Heart right ventricle (tissue), 16 donors: ENCODE results near the gene PNMA6E. TPM values are rescaled to one million over a fixed set of nuclear protein-coding genes. Genes with fewer than 3 reads are reported as not detected.

Experiments
- ATAC-seq, 8 donors: fragments of 200-7000 bp; cut with Tn5 transposase; one replicate each; pipeline ENCODE4 v1.9.1; 2020; ENCODE audit warnings: mild to moderate bottlenecking in 8 of 8, moderate library complexity in 8 of 8, moderate number of reproducible peaks in 1 of 8
- DNase-seq, 2 donors: peaks; one replicate each; pipeline ENCODE4 v3.0.0-alpha.2; 2020
- H3K27ac ChIP-seq, 10 donors: fragments of 200-600 bp; sonication (generic) in 2 of 10; one replicate each; pipeline versions ENCODE4 v1.5.0 to v1.8.0; 2020 to 2022; ENCODE audit warnings: mild to moderate bottlenecking in 3 of 10
- H3K27me3 ChIP-seq, 7 donors: fragments of 200-600 bp; one replicate each; pipeline ENCODE4 v1.8.0; 2021 to 2022; ENCODE audit warnings: mild to moderate bottlenecking in 2 of 7
- H3K36me3 ChIP-seq, 9 donors: fragments of 200-600 bp; sonication (generic) in 1 of 9; one replicate each; pipeline versions ENCODE4 v1.5.0 to v1.8.0; 2020 to 2022; ENCODE audit warnings: mild to moderate bottlenecking in 2 of 9
- H3K4me1 ChIP-seq, 9 donors: fragments of 200-600 bp; sonication (generic) in 1 of 9; one replicate each; pipeline versions ENCODE4 v1.5.0 to v1.8.0; 2020 to 2022; ENCODE audit warnings: mild to moderate bottlenecking in 4 of 9
- H3K4me3 ChIP-seq, 10 donors: fragments of 200-600 bp; sonication (generic) in 2 of 10; one replicate each; pipeline versions ENCODE4 v1.5.0 to v1.8.0; 2020 to 2022; ENCODE audit warnings: mild to moderate bottlenecking in 7 of 10, moderate library complexity in 2 of 10
- H3K9me3 ChIP-seq, 11 donors: fragments of 200-600 bp in 10 of 11; sonication (generic) in 2 of 11; one replicate each; pipeline versions ENCODE4 v1.5.0 to v1.8.0; 2013 to 2022; ENCODE audit warnings: mild to moderate bottlenecking in 2 of 11, control low read depth in 1 of 11, moderate library complexity in 1 of 11
- WGBS, 2 donors: extraction: QIAGEN DNeasy Blood & Tissue Kit; methylation state at CpG; one replicate each; pipeline ENCODE4 v1.1.7; 2013; ENCODE audit warnings: inconsistent platforms in 1 of 2; 5-methylcytosine and 5-hydroxymethylcytosine counted together
- intact Hi-C, 10 donors: fragments of 100-400 bp; cut with DNase I; formaldehyde crosslinking; loops; one replicate each; pipeline versions ENCODE4 v1.11.1 to v1.14.2; 2022
- polyA plus RNA-seq, 2 donors: library from polyadenylated mRNA; stranded (reverse); fragments of 200-250 nt; gene quantifications; one replicate each; pipeline ENCODE4 v1.2.3, GENCODE V29; 2013
- total RNA-seq, 10 donors: library from RNA; stranded (reverse); fragmentation: NEBNext Ultra II Directional in 3 of 10; extraction: Animal tissue kit (Norgen Biotek cat#: 25700) in 3 of 10; gene quantifications; one replicate each; pipeline versions ENCODE4 v1.2.1 to v1.2.4, GENCODE V29; 2021 to 2023
- TF ChIP-seq, protein P1 (sequence below), 9 donors: fragments of 200-600 bp; sonication (generic) in 2 of 9; IDR thresholded peaks; one replicate each; pipeline versions ENCODE4 v1.5.0 to v1.8.0; 2021 to 2022; ENCODE audit warnings: antibody characterized with exemption in 9 of 9, mild to moderate bottlenecking in 5 of 9, moderate library complexity in 1 of 9
- donor health status: Arrhythmogenic right ventricular cardiomyopathy.
- donor health status: ischemic (EF 13 %, LVEDD 7.1; RV severe dilation, severe dysfunction).
- donor health status: healthy with polysubstance abuse.
- donor health status: DM: no; HTN: yes; CAD: no.
- donor health status: DM: no; HTN: no; CAD: no.
- donor health status: ischemic (EF 25% LVEDD 6.9; RV normal size, moderate dysfunction).
- donor health status: ischemic (EF 25% LVEDD 5.7; RV mildly dilated, moderate dysfunction).
- donor health status: healthy.
- donor health status: DM: yes; HTN: yes; CAD: no.
- donor health status: Ischemic cardiomyopathy.
- donor health status: ischemic (EF 35%, LVEDD 5.7; RV mildly dilated, moderate dysfunction).
- donor health status: nonischemic (EF 11% LVEDD 7.7; RV severe dilation, severe dysfunction).
- donor health status: DM: yes; HTN: yes; CAD: no.
- donor health status: PGD.
- donor health status: ischemic (EF 29% LVEDD 5.4; RV normal size, mild dysfunction).
- donor health status: nonischemic (EF 23%, LVEDD 6.1; RV moderate dilation, normal function).

PNMA6E gene
- total and polyA plus RNA-seq, 12 donors = not detected

DNA sequence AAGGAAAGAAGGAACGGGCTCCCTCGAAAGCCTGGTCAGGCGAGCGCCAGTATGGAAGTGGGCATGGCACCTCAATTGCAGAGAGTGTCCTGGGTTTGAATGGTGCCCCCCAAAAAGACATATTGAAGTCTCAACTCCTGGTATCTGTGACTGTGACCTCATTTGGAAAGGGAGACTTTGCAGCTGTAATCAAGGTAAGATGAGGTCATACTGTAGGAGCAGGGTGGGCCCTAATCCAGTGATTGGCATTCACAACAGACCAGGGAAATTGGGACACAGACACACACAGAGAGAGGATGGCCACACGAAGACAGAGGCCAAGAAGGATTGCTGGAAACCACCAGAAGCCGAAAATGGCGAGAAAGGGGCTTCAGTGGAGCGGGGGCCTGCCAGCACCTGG, 16.5 kb upstream of the PNMA6E start:
- H3K4me1 ChIP-seq = peaks cover 0 to 8% (median 0%) of the 10 kb centered on the region in 9 donors
- intact Hi-C loops = no loop called here
- H3K4me3 ChIP-seq = no peak overlapping the region
- ATAC-seq (no peak), DNase-seq (no peak)
- no peak overlapping the region for H3K27ac ChIP-seq
- TF ChIP-seq, protein P1, sequence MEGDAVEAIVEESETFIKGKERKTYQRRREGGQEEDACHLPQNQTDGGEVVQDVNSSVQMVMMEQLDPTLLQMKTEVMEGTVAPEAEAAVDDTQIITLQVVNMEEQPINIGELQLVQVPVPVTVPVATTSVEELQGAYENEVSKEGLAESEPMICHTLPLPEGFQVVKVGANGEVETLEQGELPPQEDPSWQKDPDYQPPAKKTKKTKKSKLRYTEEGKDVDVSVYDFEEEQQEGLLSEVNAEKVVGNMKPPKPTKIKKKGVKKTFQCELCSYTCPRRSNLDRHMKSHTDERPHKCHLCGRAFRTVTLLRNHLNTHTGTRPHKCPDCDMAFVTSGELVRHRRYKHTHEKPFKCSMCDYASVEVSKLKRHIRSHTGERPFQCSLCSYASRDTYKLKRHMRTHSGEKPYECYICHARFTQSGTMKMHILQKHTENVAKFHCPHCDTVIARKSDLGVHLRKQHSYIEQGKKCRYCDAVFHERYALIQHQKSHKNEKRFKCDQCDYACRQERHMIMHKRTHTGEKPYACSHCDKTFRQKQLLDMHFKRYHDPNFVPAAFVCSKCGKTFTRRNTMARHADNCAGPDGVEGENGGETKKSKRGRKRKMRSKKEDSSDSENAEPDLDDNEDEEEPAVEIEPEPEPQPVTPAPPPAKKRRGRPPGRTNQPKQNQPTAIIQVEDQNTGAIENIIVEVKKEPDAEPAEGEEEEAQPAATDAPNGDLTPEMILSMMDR (IDR thresholded peaks at IDR 0.05) = no peak
- H3K27me3 ChIP-seq = peaks cover 0 to 12% (median 0%) of the 10 kb centered on the region in 7 donors
- 94 to 95% methylated on average over 8 of the region's 8 CpGs for WGBS, 2 donors
- no peaks in the 10 kb centered on the region for H3K9me3 ChIP-seq
- no peaks in the 10 kb centered on the region for H3K36me3 ChIP-seq

GRCh38 chrX:153416781-153417450, 15.8 kb upstream of the PNMA6E start:
- Histone ChIP-seq H3K4me1 (peaks cover 0 to 14% (median 0%) of the 10 kb centered on the region in 9 donors), H3K36me3 (no peaks in the 10 kb centered on the region), H3K4me3 (no peak overlapping the region), H3K27me3 (peaks cover 0 to 18% (median 0%) of the 10 kb centered on the region in 7 donors), H3K27ac (peak overlapping the region in 1 of 10 donors; percentile 33), H3K9me3 (no peaks in the 10 kb centered on the region)
- WGBS, 2 donors = 33 to 43% methylated on average over 12 of the region's 12 CpGs
- DNase-seq (no peak), ATAC-seq (peak in 3 of 8 donors; percentile 7 to 27 (median 11))
- intact Hi-C loops = no loop called here
- TF ChIP-seq, protein P1 (IDR thresholded peaks at IDR 0.05) = no peak

DNA sequence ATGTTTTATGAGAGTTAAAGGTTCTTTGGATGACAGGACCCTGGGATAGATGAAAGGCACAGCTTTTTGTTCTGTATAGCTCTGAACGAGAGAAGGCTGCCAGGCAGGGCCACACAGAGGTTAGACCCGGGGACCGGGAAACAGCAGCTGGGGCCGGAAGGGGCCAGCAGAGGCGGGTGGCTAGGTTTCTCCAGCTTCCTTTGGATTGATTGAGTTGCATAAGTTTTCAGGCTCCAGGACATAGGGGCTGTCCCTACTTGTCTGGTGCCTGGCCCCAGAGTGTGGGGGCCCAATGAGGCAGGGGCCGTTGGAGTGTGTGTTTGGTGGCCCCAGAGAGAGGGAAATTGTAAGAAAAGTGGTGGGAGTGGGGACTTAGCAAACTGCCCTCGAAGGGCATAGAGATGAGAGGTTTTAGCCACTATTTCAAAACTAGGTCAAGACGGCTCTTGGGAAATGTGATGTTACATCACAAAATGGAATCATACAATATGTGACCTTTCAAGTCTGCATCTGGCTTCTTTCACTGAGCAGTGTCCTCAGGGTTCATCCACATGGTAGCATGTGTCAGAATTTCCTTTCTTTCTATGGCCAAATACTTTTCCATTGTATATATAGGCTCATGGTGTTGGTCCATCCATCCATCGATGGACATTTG, 13.8 kb upstream of the PNMA6E start:
- WGBS, 2 donors = 55 to 73% methylated on average over 9 of the region's 9 CpGs
- DNase-seq = peak in 1 of 2 donors; percentile 35
- H3K36me3 ChIP-seq = no peaks in the 10 kb centered on the region
- intact Hi-C loops = no loop called here
- no peak overlapping the region for H3K4me3 ChIP-seq
- TF ChIP-seq, protein P1 (IDR thresholded peaks at IDR 0.05) = no peak
- peaks cover 0 to 17% (median 0%) of the 10 kb centered on the region in 9 donors for H3K4me1 ChIP-seq
- no peaks in the 10 kb centered on the region for H3K9me3 ChIP-seq
- H3K27ac ChIP-seq = peak overlapping the region in 4 of 10 donors; percentile 4 to 44 (median 20)
- ATAC-seq = peak in 6 of 8 donors; percentile 29 to 65 (median 50)
- H3K27me3 ChIP-seq = peaks cover 0 to 18% (median 0%) of the 10 kb centered on the region in 7 donors

DNA sequence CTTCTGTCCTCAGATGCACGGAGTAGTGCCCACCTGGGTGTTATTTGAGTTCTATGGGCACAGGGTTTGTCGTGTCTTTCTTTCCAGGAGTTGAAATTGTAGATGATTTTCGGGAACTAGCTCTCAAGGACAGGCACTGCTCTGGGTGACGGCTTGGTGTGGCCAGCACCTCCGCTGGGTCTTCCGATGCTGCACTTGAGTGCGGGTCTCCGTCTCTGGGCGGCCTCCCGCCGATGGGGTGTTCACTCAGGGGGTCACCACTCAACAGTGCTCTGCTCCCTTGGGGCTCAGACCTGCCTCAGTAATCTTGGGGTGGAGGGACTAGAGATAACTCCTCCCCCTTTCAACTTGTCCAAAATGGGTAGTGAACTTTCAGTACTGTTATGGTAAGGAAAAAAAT, 12.6 kb upstream of the PNMA6E start:
- ATAC-seq = no peak
- Histone ChIP-seq H3K4me3 (no peak overlapping the region), H3K9me3 (no peaks in the 10 kb centered on the region), H3K4me1 (peaks cover 0 to 17% (median 0%) of the 10 kb centered on the region in 9 donors), H3K36me3 (no peaks in the 10 kb centered on the region), H3K27ac (peak overlapping the region in 1 of 10 donors; percentile 25), H3K27me3 (peaks cover 0 to 18% (median 0%) of the 10 kb centered on the region in 7 donors)
- intact Hi-C loops = no loop called here
- TF ChIP-seq, protein P1 (IDR thresholded peaks at IDR 0.05) = no peak
- no peak for DNase-seq
- WGBS, 2 donors = 84 to 86% methylated on average over 10 to 11 of the region's 11 CpGs
